ENCODE measurements around the gene ZNF669.
"Not testable (repeated sequence)": the region's sequence is repeated elsewhere in the genome, so short reads cannot be mapped to it uniquely, and the experiment has no call there.

Gene ZNF669

GRCh38 chr1:247103859-247104591, at the start of gene ZNF669:
Gene ZNF669 (minus strand): TSS chr1:247104356. CDS start chr1:247104199, 157 bp downstream.
- DNase-seq, result peak; percentile 87

GRCh38 chr1:247147781-247148180, 43.6 kb upstream of the ZNF669 start:
- DNase-seq, result no peak

- DNase-seq, result not testable (repeated sequence)
Measured at GRCh38 chr1:247147120-247147519, 43.0 kb upstream of the ZNF669 start.

- DNase-seq, result no peak
Measured at GRCh38 chr1:247146671-247147070, 42.5 kb upstream of the ZNF669 start.

GRCh38 chr1:247145279-247145678, 41.1 kb upstream of the ZNF669 start:
- DNase-seq, result no peak

- not testable (repeated sequence) for DNase-seq
Measured at GRCh38 chr1:247139557-247139956, 35.4 kb upstream of the ZNF669 start.

- DNase-seq, result no peak
Measured at GRCh38 chr1:247131236-247131635, 27.1 kb upstream of the ZNF669 start.

- DNase-seq, result not testable (repeated sequence)
Measured at GRCh38 chr1:247127519-247128282, 23.5 kb upstream of the ZNF669 start.

GRCh38 chr1:247126601-247127000, 22.4 kb upstream of the ZNF669 start:
- not testable (repeated sequence) for DNase-seq

GRCh38 chr1:247126166-247126565, 22.0 kb upstream of the ZNF669 start:
- DNase-seq, result not testable (repeated sequence)

GRCh38 chr1:247121382-247121781, 17.2 kb upstream of the ZNF669 start:
- DNase-seq, result no peak

GRCh38 chr1:247120408-247120668, 16.2 kb upstream of the ZNF669 start:
- not testable (repeated sequence) for DNase-seq

- no peak for DNase-seq
Measured at GRCh38 chr1:247119600-247120407, 15.6 kb upstream of the ZNF669 start.

- no peak for DNase-seq
Measured at GRCh38 chr1:247118946-247119446, 14.8 kb upstream of the ZNF669 start.

GRCh38 chr1:247115545-247115944, 11.4 kb upstream of the ZNF669 start:
- DNase-seq, result no peak

GRCh38 chr1:247115141-247115510, 11.0 kb upstream of the ZNF669 start:
- no peak for DNase-seq

GRCh38 chr1:247114351-247115140, 10.4 kb upstream of the ZNF669 start:
- no peak for DNase-seq

- no peak for DNase-seq
Measured at GRCh38 chr1:247113733-247114271, 9.6 kb upstream of the ZNF669 start.

GRCh38 chr1:247113094-247113497, 8.9 kb upstream of the ZNF669 start:
- no peak for DNase-seq

- no peak for DNase-seq
Measured at GRCh38 chr1:247112479-247112781, 8.3 kb upstream of the ZNF669 start.

GRCh38 chr1:247111700-247112478, 7.7 kb upstream of the ZNF669 start:
- no peak for DNase-seq

GRCh38 chr1:247111259-247111699, 7.1 kb upstream of the ZNF669 start:
- DNase-seq, result no peak
